HG02678 (cell line): ENCODE results near the gene RAB14.
A peak's percentile ranks its signal among the peaks of the same experiment; 100 is the strongest.

Source experiments
- ATAC-seq: cut with Tn5 transposase; IDR thresholded peaks from one replicate; pipeline ENCODE4 v1.9.1; 2021; ENCODE audit warnings: mild to moderate bottlenecking, moderate library complexity; ENCODE audit not compliant: unreplicated experiment

Gene RAB14

DNA sequence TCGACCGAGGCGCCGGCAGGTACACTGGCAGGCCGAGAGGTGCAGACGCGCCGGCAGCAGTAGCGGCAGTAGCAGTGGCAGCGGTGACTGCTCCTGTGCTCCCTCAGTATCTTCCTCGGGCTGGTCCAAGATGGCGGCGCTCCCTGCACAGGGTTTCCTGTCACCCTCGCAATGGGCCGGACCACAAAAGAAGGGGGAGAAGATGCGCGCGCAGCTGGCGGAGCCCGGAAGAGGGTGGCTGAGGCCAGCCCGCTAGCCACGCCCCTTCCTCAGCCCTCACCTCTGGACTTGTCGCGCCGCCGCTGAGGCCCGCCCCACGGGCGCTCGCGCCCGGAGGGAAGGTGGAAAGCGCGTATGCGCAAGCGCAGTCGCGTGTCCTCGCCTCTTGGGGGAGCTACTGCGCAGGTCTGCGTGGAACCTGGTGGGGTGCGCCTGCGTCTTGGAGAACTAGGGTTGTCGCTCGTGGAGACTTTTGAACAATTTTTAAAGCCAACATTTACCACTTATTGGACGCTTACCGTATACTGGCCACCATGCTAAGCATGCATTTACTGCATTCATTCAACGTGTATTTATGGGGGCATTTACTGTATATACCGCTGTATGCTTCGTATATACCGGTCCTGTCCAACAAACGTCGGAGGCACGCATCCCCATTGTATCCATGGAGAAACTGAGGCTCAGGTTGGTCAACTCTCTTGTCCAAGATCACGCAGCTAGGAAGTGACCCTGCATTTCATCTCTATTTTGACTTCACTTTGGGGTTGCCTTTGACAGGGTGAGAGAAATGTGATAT, at the start of gene RAB14:
Gene RAB14 (minus strand): TSS at position 132 of the 796 bp plus-strand sequence. CDS start 8,457 bp downstream, outside the sequence.
- peak; percentile 89 for ATAC-seq

DNA sequence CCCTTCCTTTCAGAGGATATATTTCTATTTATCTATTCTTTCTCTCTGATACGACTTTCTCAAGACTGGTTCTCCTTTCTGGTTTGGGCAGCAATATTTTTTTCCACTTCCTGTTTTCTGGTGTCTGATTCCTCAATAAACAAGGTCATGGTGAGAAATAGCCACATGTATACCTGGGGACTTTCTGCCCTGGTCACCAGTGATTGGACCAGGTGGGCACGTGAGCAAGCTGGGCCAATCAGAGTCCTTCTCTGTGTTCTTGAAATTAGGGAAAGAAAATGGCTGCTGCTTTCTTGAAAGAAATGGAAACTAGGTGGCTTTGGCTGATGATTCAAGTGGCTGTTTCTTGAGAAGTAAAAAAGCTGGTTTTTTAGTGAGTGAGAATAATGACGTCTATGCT, 47.9 kb upstream of the RAB14 start:
- no peak for ATAC-seq

DNA sequence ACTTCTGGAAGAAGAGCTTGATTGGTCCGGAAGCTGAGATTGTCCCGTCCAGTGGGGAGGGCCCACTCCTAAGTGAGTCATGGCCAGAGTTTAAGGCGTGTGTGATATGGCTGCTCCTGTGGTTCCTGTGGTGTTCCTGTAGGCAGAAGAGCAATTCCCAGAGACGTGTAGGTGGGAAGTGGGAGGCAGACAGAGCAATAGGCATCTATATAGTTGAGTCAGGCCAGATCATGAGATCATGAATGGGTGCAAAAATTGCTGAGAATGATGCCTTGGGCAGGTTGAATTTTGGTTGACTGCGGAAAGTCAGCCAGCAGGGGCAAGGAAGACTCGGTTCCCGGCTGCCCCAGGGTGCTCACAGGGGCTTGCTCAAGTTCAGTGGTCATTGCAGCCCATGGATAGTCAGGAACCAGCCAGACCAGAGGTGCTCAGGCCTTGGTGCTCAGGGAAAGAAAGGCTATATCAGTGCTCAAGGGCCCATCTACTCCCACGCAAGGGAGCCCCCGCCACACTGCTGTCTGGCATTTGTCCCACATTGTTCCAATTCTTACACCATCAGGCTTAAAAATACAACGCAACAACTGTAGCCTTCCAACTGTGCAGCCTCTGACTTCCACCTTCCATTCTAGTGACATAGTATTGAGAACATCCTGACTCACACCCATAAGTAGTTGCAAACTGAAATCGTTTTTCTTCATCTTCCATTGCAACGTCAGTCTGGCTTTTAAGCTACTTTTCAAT, 45.3 kb upstream of the RAB14 start:
- ATAC-seq, result no peak

DNA sequence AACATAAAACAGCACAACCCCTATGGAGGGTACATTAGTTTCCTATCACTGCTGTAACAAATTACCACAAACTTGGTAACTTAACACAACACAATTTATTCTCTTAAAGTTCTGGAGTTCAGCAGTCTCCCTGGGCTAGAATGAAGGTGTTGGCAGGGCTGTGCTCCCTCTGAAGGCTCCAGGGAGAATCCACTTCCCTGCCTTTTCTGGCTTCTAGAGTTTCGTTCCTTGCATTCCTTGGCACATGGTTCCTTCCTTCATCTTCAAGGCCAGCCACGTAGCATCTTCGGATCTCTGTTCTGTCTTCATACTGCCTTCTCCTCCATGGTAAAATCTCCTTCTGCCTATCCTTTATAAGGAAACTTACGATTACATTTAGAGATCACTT, 41.3 kb upstream of the RAB14 start:
- ATAC-seq, result no peak

DNA sequence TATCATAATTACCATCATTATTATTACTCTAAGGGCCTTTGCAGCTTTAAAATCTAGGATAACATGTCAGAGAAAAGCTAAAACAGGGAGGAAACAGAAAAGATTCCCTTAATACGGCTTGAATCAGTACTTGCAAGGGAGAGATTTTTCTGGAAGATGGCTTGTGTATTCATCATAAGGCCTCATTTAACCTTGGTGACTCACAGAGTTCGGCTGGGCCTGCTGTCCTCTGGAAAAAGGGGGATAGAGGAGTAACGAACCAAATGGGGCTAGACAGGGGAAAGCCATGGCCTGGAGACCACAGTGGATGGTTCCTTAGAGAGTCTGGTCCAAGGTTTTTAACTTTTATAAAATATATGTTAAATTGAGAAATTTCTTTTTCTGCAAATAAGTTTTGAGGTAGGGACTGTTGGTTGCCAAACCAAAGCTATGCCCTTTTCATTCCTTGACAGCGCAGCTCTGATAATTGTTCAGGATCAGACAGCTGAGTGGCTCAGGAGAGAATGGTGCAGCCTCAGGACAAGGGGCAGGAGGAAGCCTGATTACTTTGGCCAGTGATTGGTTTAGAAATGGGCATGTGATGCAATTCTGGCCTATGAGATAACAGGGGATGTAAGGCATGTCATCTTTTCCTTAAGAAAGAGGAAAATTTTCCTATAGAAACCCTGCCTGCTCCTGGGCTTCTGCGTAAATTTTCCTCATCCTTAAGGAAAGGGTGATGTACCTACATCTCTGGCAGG, 40.7 kb upstream of the RAB14 start:
- ATAC-seq, result no peak

DNA sequence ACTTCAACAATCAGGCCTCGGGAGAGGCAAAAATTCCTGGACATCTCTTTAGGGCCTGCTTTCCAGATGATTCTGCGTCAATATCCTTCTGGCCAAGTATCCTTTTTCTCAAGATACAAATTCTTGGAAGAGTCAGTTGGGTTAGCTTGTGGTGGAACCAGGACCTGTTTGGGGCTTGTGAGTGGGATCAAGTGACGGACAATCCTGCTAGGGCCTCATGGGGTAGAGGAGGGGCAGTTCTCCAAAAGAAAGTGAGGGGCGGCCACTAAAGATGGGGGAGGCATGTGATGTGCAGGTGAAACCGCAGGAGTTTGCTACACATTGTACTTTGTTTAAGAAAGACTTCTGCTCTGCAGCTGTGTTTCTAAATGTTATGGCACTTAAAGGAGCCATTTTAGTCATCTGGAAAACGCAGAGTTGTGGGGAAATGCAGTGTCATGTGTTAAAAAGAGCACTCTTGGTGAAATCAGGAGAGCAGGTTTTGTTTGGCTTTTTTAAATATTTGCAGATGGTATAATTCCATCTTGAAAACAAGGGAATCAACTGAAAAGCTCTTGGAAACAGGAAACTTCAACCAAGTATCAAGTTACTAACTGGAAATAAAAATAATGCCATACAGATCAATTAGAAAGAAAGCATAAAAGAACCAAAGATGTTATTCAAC, 38.9 kb upstream of the RAB14 start:
- ATAC-seq, result no peak

DNA sequence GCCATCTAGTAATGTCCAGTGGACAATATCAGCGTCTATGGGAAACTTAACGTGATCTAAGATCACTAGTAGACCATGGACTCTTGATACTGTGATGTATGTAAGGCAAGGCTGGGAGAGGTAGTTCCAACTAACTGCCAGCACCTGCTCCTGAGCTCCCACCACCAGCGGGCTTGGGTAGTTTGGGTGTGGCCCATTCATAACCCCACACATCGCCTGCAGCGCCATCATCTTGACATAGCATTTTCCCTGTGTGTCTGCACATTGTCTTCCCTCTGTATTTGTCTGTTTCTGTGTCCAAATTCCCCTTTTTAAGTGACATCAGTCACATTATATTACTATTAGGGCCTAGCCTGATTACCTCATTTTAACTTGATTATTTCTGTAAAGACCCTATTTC, 38.2 kb upstream of the RAB14 start:
- ATAC-seq, result no peak

DNA sequence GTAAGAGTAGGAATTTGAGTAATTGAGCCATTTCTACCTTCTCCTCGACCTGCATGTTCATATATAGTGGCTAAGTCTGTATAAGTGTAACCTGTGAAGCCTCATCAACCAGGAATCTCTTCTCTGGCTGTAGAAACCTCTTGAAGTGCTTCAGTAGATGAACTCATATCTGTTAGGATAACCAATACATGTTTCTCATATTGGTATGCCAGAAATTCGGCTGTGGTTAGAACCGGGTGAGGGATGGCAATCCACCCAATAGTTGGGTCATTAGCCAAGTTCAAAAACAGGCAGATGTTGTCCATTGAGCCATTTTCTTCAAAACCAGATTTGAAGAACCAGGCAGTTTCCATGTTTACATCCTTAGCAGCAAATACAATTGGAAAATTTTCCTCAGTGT, 37.4 kb upstream of the RAB14 start:
- ATAC-seq, result no peak

DNA sequence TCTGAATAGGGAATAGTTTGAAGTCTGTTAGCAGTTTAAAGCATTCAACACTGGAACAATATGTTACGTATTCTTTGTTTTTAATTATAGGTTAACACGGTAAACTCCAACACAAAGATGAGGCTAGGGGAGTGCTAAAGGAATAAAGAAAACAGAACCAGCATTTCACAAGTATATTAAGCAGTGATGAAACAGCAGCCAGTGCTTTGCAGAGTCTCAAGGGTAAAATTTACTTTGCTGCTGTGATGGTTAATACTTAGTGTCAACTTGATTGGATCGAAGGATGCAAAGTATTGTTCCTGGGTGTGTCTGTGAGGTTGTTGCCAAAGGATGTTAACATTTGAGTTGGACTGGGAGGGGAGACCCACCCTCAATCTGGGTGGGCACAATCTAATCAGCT, 36.2 kb upstream of the RAB14 start:
- ATAC-seq, result no peak

DNA sequence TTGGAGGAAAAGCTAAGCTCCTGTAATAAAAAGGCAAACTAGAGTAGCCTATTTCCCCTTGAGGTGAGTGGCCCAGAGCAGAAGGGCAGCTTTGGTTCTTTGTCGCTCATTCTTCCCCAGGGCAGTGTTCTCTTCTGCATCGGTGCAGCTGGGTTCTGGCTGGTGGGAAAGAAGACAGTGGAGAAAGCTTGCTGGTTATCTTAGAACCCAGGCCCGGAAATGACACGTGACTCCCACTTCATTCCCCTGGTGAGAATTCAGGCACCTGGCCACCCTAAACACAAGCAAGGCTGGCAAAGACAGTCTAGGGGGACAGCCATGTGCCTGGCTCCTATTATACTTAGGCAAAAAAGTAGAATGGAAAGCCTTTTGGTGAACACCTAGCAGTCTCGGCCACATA, 33.8 kb upstream of the RAB14 start:
- ATAC-seq, result no peak

DNA sequence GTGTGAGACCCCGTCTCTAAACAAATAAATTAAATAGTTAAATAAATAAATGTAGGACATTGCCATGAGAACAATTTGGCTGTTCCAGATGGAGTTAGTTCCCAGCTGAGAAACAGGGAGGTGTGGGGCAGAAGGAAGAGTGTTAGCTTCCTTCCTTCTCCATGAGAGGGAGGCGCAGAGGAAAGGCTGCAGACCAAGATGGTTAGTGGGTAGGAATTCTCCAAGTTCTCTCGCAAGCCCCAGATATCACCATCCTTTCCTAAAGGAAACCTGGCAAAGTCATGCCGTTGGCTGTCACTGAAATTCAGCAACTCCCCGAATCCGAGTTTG, 33.1 kb upstream of the RAB14 start:
- ATAC-seq, result no peak

DNA sequence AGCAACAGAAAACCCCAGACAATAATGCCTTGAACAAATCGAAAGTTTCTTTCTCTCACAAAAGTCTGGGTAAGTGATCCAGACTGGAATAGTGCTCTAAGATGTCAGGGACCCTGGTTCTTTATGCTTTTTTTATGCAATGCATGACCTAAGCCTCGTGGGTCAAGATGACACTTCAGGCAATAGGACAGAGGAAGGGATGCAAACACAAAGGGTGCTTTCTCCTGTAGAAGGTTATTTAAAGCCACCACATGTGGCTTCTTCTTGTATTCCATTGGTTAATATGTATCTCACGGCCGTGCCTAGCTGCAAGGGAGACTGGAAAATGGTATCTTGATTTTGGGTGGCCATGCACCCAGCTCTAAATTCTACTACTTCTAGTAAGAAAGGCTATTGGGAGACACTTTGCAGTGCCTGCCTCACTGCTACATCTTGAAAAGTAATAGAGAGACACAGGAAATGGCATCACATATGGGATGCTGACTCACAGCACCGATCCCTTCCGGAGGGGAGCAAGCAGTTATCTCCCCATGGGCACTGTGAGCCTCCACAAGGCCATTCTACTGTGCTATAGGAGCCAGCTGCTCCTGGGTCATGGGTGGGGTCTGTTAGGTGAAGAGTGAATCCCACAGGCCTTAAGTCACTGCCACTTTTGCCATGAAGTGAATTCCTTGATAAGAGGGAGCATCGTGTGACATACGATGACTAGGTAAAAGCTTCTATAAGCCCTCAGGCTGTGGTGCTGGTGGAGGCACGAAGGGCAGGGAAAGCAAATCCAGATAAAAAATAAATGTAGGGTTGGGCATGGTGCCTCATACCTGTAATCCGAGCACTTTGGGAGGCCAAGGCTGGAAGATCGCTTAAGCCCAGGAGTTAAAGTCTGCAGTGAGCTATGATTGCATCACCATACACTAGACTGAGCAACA, 32.5 kb upstream of the RAB14 start:
- ATAC-seq, result no peak

DNA sequence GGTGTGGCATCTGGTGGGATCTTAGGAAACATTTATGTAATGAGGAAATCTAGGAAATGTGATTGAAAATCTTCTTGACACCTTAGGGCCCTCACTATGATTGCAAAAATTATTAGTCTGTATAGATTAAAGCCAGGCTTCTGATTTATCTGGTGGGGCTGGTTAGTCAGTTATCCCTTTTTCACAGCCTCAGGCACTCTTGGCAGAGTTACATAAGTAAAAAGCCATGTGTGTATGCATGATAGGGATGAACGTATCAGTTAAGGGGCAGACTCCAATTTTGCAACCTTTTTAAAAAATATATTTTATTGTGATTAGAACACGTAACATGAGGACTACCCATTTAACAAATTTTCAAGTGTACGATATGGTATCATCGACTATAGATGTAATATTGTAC, 30.6 kb upstream of the RAB14 start:
- ATAC-seq, result no peak

DNA sequence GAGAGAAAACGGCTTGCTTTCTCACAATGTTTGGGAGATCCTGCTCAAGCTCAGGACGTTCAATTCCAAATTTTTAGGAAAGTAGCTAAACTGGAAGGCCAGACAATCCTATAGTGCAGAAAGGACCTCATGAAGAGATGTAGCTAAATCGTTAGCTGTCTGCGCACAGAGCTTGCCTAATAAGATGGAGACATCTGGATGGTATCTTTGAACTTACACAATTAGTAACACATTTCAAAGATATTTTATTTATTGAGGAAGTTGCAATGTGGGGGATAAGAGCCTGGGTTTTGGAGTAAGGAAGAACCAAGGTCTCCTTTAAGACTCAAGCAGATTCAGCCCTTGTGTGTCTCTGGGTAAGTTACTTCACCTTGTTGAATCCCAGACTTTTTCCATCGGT, 28.6 kb upstream of the RAB14 start:
- no peak for ATAC-seq

DNA sequence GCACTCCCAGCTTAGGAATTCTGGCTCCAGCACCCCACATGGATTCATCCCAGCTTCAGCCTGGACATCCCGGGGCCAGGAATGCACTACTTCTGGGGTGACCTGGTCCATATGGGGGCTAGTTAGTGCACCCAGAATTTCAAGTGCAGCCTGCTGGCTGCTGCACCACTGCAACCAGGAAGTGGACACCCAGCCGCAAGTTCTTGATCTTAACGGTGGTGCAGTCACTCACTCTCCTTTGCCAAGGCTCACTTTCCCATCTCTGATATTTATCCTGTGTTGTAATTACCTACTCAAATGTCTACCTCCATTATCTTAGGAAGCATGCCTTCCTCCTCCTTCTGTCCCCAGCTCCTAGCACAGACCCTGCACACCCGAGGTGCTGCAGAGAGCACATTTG, 26.2 kb upstream of the RAB14 start:
- no peak for ATAC-seq

DNA sequence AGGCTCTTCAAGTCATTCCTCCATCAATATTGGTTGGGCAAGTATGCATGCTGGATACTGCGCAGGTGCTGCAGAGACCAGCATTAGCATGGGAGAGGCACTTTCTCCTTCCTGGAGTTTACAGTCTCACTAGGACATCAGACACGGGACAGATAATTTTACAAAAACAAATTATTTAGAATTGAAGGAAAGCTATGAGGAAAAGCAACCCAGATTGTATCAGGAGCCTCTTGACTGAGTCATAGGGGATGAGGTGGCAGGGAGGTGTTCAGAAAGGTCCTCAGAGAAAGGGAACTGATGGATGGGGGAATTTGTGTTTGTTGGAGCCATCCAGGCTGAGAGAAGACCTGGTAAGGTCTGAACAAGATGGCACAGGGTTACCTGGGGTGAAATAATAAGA, 24.5 kb upstream of the RAB14 start:
- ATAC-seq, result no peak

DNA sequence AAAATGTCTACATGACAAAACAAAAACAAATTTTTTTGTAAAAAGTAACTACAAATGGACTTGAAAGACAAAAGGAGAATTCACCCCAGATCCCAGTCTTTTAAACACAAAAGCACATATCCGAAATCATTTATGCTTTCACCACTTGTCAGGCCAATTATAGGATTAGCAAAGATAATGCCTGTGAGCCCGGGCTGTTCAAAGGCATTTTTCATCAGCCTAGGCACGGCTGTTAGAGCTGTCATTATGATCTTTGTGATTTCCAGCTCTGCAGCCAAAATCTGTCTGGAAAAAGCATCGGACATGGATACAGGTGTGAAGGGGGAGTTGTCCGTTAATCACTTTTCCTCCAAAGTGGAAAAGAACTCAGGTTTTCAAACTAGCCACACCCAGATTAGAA, 23.6 kb upstream of the RAB14 start:
- no peak for ATAC-seq

DNA sequence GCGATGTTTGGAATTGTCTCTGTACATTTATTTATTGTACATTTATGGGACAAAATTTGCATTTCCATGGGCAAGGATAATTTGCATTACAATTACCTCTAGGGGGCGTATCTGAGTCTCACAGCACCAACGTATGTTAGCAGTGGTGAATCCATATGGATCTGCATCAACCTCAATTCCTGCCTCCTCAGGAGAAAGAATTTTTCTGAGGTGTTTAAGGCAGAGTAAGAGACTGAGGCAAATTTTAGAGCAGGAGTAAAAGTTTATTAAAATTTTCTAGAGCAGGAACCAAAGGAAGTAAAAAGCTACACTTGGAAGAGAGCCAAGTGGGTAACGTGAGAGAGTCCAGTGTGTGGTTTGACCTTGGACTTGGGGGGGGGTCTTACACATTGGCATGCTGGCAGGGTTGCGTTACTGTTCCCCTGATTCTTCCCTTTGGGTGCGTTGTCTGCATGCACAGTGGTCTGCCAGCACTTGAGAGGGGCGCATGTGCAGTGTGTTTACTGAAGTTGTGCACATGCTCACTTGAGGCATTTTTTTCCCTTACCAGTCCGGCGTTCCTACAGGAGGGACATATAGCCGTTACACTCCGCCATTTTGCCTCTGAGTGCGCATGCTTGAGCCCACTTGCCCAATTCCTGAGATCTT, 21.0 kb upstream of the RAB14 start:
- no peak for ATAC-seq

DNA sequence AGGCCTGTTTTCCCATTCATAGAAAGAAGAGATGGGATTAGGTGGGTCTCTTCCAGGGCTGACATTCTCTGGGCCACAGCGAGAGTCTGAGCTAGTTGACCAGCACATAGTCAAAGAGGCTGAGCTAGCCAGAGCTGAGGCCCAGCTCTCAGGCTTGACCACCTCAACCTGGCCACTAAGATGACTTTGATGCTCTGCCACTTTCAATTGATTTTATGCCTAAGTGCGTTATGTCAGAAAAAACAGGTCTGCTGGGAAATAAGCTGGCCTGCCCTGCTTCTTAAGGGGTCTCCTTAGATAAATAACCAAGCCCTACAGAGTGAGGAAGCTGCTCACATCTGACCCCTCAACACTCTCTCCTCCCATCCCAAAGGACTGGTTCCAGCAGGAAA, 20.0 kb upstream of the RAB14 start:
- no peak for ATAC-seq
